ENCODE data around the gene SOCS6. TPM values are rescaled to one million over a fixed set of nuclear protein-coding genes. Genes with fewer than 3 reads are reported as not detected.
A peak's percentile ranks its signal among the peaks of the same experiment; 100 is the strongest.
"Not testable (repeated sequence)": the region's sequence is repeated elsewhere in the genome, so short reads cannot be mapped to it uniquely, and the experiment has no call there.

Gene SOCS6
- polyA plus RNA-seq (2013, experiment 1 of 2; ENCODE audit: insufficient read length): 16.7 TPM
- polyA plus RNA-seq (2013, experiment 2 of 2; ENCODE audit: insufficient read length): 16.7 TPM

GRCh38 chr18:70288851-70289328, at the start of gene SOCS6:
Gene SOCS6 (plus strand): TSS chr18:70289045. CDS start chr18:70324669, 35,624 bp downstream.
- peak; percentile 71 for DNase-seq

- no peak for DNase-seq
Measured at GRCh38 chr18:70243131-70243929, 45.5 kb upstream of the SOCS6 start.

- DNase-seq: no peak
Measured at GRCh38 chr18:70246061-70246466, 42.8 kb upstream of the SOCS6 start.

- DNase-seq: peak; percentile 37
Measured at GRCh38 chr18:70249118-70249517, 39.7 kb upstream of the SOCS6 start.

- not testable (repeated sequence) for DNase-seq
Measured at GRCh38 chr18:70249861-70250260, 39.0 kb upstream of the SOCS6 start.

- no peak for DNase-seq
Measured at GRCh38 chr18:70250781-70251180, 38.1 kb upstream of the SOCS6 start.

GRCh38 chr18:70256184-70256583, 32.7 kb upstream of the SOCS6 start:
- no peak for DNase-seq

- DNase-seq: no peak
Measured at GRCh38 chr18:70256994-70257393, 31.9 kb upstream of the SOCS6 start.

GRCh38 chr18:70258243-70258642, 30.6 kb upstream of the SOCS6 start:
- no peak for DNase-seq

- DNase-seq: no peak
Measured at GRCh38 chr18:70260683-70261082, 28.2 kb upstream of the SOCS6 start.

GRCh38 chr18:70261141-70261788, 27.6 kb upstream of the SOCS6 start:
- DNase-seq: no peak

GRCh38 chr18:70263336-70263735, 25.5 kb upstream of the SOCS6 start:
- no peak for DNase-seq

- no peak for DNase-seq
Measured at GRCh38 chr18:70271742-70272141, 17.1 kb upstream of the SOCS6 start.

- no peak for DNase-seq
Measured at GRCh38 chr18:70273021-70273420, 15.8 kb upstream of the SOCS6 start.

GRCh38 chr18:70276416-70277191, 12.2 kb upstream of the SOCS6 start:
- no peak for DNase-seq

- no peak for DNase-seq
Measured at GRCh38 chr18:70279470-70279869, 9.4 kb upstream of the SOCS6 start.

- no peak for DNase-seq
Measured at GRCh38 chr18:70280007-70280925, 8.6 kb upstream of the SOCS6 start.

- no peak for DNase-seq
Measured at GRCh38 chr18:70284976-70285620, 3.7 kb upstream of the SOCS6 start.

- DNase-seq: no peak
Measured at GRCh38 chr18:70287731-70288130, 1.1 kb upstream of the SOCS6 start.

- DNase-seq: peak; percentile 43
Measured at GRCh38 chr18:70288171-70288850, 534 bp upstream of the SOCS6 start.

All from fibroblast of skin of abdomen (primary cell).